ENCODE results near the gene ZFR. TPM values are rescaled to one million over a fixed set of nuclear protein-coding genes. Genes with fewer than 3 reads are reported as not detected.
"Not testable (repeated sequence)": the region's sequence is repeated elsewhere in the genome, so short reads cannot be mapped to it uniquely, and the experiment has no call there.

Gene ZFR
- total and polyA plus RNA-seq, 12 donors: 26.8 to 78.6 (median 58.6) TPM

- Histone ChIP-seq H3K27ac (no peak overlapping the region), H3K27me3 (no peaks in the 10 kb centered on the region), H3K4me3 (no peak overlapping the region), H3K36me3 (peaks cover 0 to 26% (median 0%) of the 10 kb centered on the region in 9 donors), H3K9me3 (peaks cover 0 to under 1% (median 0%) of the 10 kb centered on the region in 11 donors), H3K4me1 (peaks cover 0 to 59% (median 29%) of the 10 kb centered on the region in 9 donors)
- 94 to 96% methylated on average over 3 of the region's 3 CpGs for WGBS, 2 donors
- intact Hi-C loops (cut with DNase I): no loop called here
- ATAC-seq: no peak
- no peak for TF ChIP-seq CTCF (IDR thresholded peaks at IDR 0.05)
- no peak for DNase-seq
These were observed 11.9 kb downstream of the ZFR start for GRCh38 chr5:32432633-32433032.

- ATAC-seq; intact Hi-C loops (cut with DNase I); H3K27me3 ChIP-seq; DNase-seq; H3K4me3 ChIP-seq; H3K27ac ChIP-seq: not testable (repeated sequence)
- Histone ChIP-seq H3K9me3 (peaks cover 0 to 17% (median 10%) of the 10 kb centered on the region in 11 donors), H3K36me3 (peaks cover 0 to 37% (median 0%) of the 10 kb centered on the region in 9 donors), H3K4me1 (peaks cover 0 to 45% (median 14%) of the 10 kb centered on the region in 9 donors)
- 92 to 93% methylated on average over 4 of the region's 4 CpGs for WGBS, 2 donors
These were observed 13.7 kb downstream of the ZFR start for GRCh38 chr5:32430825-32431224.

GRCh38 chr5:32428426-32428825, 16.1 kb downstream of the ZFR start:
- 86 to 88% methylated on average over 4 of the region's 4 CpGs for WGBS, 2 donors
- no peak for DNase-seq
- intact Hi-C loops (cut with DNase I): no loop called here
- ATAC-seq: peak in 2 of 8 donors; percentile 27 to 35
- no peak overlapping the region for H3K27ac ChIP-seq
- H3K4me1 ChIP-seq: peaks cover 0 to 36% (median 9%) of the 10 kb centered on the region in 9 donors
- peaks cover 0 to 38% (median 0%) of the 10 kb centered on the region in 9 donors for H3K36me3 ChIP-seq
- H3K9me3 ChIP-seq: peaks cover 0 to 18% (median 10%) of the 10 kb centered on the region in 11 donors
- H3K27me3 ChIP-seq: no peaks in the 10 kb centered on the region
- TF ChIP-seq CTCF (IDR thresholded peaks at IDR 0.05): no peak
- no peak overlapping the region for H3K4me3 ChIP-seq

GRCh38 chr5:32426440-32427151, 17.9 kb downstream of the ZFR start:
- no peak for TF ChIP-seq CTCF (IDR thresholded peaks at IDR 0.05)
- ATAC-seq (no peak), DNase-seq (no peak)
- Histone ChIP-seq H3K4me1 (peaks cover 0 to 42% (median 24%) of the 10 kb centered on the region in 9 donors), H3K9me3 (peaks cover 0 to 18% (median 10%) of the 10 kb centered on the region in 11 donors), H3K4me3 (no peak overlapping the region), H3K36me3 (peaks cover 0 to 45% (median 0%) of the 10 kb centered on the region in 9 donors), H3K27ac (no peak overlapping the region), H3K27me3 (no peaks in the 10 kb centered on the region)
- WGBS, 2 donors: 93 to 96% methylated on average over 7 of the region's 7 CpGs
- intact Hi-C loops (cut with DNase I): no loop called here

- intact Hi-C loops (cut with DNase I): no loop called here
- peaks cover 0 to 18% (median 10%) of the 10 kb centered on the region in 11 donors for H3K9me3 ChIP-seq
- 84 to 89% methylated on average over 4 of the region's 4 CpGs for WGBS, 2 donors
- H3K27me3 ChIP-seq: no peaks in the 10 kb centered on the region
- peaks cover 0 to 49% (median 43%) of the 10 kb centered on the region in 9 donors for H3K4me1 ChIP-seq
- ATAC-seq: peak in 1 of 8 donors; percentile 18
- no peak overlapping the region for H3K4me3 ChIP-seq
- no peak for TF ChIP-seq CTCF (IDR thresholded peaks at IDR 0.05)
- no peak for DNase-seq
- peaks cover 0 to 49% (median 4%) of the 10 kb centered on the region in 9 donors for H3K36me3 ChIP-seq
- no peak overlapping the region for H3K27ac ChIP-seq
These were observed 21.8 kb downstream of the ZFR start for GRCh38 chr5:32422697-32423096.
